GM12872 (cell line): Measurements from ENCODE around the gene STX1A.

ENCODE experiments used
- CTCF ChIP-seq: IDR thresholded peaks from 3 replicates; pipeline ENCODE4 v1.5.1; 2011; ENCODE audit warnings: low read depth, mild to moderate bottlenecking, low read length, moderate library complexity; ENCODE audit not compliant: insufficient read depth

STX1A gene

GRCh38 chr7:73682745-73683055 is 36.8 kb downstream of the STX1A start:
- no peak for TF ChIP-seq CTCF

GRCh38 chr7:73681031-73681430 is 38.4 kb downstream of the STX1A start:
- no peak for TF ChIP-seq CTCF

GRCh38 chr7:73680501-73680900 is 39.0 kb downstream of the STX1A start:
- no peak for TF ChIP-seq CTCF

GRCh38 chr7:73679709-73680108 is 39.8 kb downstream of the STX1A start:
- no peak for TF ChIP-seq CTCF

- TF ChIP-seq CTCF: no peak
These were observed 40.6 kb downstream of the STX1A start for GRCh38 chr7:73678862-73679261.

GRCh38 chr7:73674468-73675124 is 44.9 kb downstream of the STX1A start:
- no peak for TF ChIP-seq CTCF

- TF ChIP-seq CTCF: no peak
These were observed 47.5 kb downstream of the STX1A start for GRCh38 chr7:73671857-73672445.
